B cell (primary cell): ENCODE results near the gene NOSTRIN. TPM values are rescaled to one million over a fixed set of nuclear protein-coding genes. Genes with fewer than 3 reads are reported as not detected.

Experiments used
- ATAC-seq: fragments of 200-7000 bp; cut with Tn5 transposase; one replicate; pipeline ENCODE4 v1.10.0; 2021; ENCODE audit warnings: low read depth, mild to moderate bottlenecking, moderate number of reproducible peaks, moderate library complexity
- CTCF ChIA-PET: fragments of 350-600 bp; sonication (Branson Sonifier 250); formaldehyde crosslinking; loops from one replicate; lab custom pipeline; 2021; ENCODE audit warnings: antibody characterized with exemption, inconsistent platforms; lab: Charles Lee
- POLR2A ChIA-PET: fragments of 350-600 bp; sonication (Branson Sonifier 250); formaldehyde crosslinking; loops from one replicate; lab custom pipeline; 2021; ENCODE audit warnings: antibody characterized with exemption; lab: Charles Lee
- DNase-seq: peaks from one replicate; pipeline ENCODE4 v3.0.0; 2013
- H2AFZ ChIP-seq: 2 replicates; pipeline ENCODE4 v1.6.1; 2012; ENCODE audit warnings: mild to moderate bottlenecking, low read depth, low read length; ENCODE audit not compliant: insufficient read depth, poor library complexity, severe bottlenecking
- H3K27ac ChIP-seq, 2 donors: 1 replicate in 1 of 2; 2 replicates in 1 of 2; pipeline ENCODE4 v1.5.1; 2012 to 2013; ENCODE audit warnings: low read length in 2 of 2, mild to moderate bottlenecking in 2 of 2, moderate library complexity in 1 of 2
- H3K27me3 ChIP-seq, 4 experiments: fragments of 200-600 bp in 1 of 4; sonication (generic) in 1 of 4; replicated peaks in 1 of 4; 1 replicate in 2 of 4; 2 replicates in 2 of 4; pipeline versions ENCODE4 v1.6.1 to v1.7.0; 2013 to 2016; ENCODE audit warnings: low read length in 3 of 4, mild to moderate bottlenecking in 2 of 4, mixed read lengths in 1 of 4, moderate library complexity in 1 of 4; ENCODE audit not compliant: insufficient read depth in 4 of 4, control insufficient read depth in 3 of 4; ENCODE audit errors: control extremely low read depth in 1 of 4
- H3K36me3 ChIP-seq, 2 experiments: replicated peaks in 1 of 2; 1 replicate in 1 of 2; 2 replicates in 1 of 2; pipeline versions ENCODE4 v1.6.1 to v1.7.1; 2013; ENCODE audit warnings: low read length in 1 of 2; ENCODE audit not compliant: insufficient read depth in 2 of 2, control insufficient read depth in 1 of 2; ENCODE audit errors: control extremely low read depth in 1 of 2, extremely low read depth in 1 of 2
- H3K4me1 ChIP-seq, 2 donors: fragments of 200-600 bp in 1 of 2; sonication (generic) in 1 of 2; 1 replicate in 1 of 2; 2 replicates in 1 of 2; pipeline versions ENCODE4 v1.5.1 to v1.6.1; 2013 to 2017; ENCODE audit warnings: low read length in 2 of 2; ENCODE audit not compliant: control insufficient read depth in 2 of 2, insufficient read depth in 2 of 2
- H3K4me2 ChIP-seq: replicated peaks from 2 replicates; pipeline ENCODE3; 2012; ENCODE audit warnings: mild to moderate bottlenecking, low read depth, low read length; ENCODE audit not compliant: poor library complexity, severe bottlenecking
- H3K4me3 ChIP-seq, 5 experiments: fragments of 200-600 bp in 1 of 5; sonication (generic) in 1 of 5; 1 replicate in 3 of 5; 2 replicates in 2 of 5; pipeline versions ENCODE4 v1.5.1 to v1.7.0; 2011 to 2016; ENCODE audit warnings: low read length in 4 of 5, mild to moderate bottlenecking in 4 of 5, low read depth in 2 of 5, control low read depth in 1 of 5, moderate library complexity in 1 of 5; ENCODE audit not compliant: insufficient read depth in 1 of 5; ENCODE audit errors: control extremely low read depth in 1 of 5, extremely low read depth in 1 of 5
- H3K79me2 ChIP-seq: fragments of 200-600 bp; sonication (generic); one replicate; pipeline ENCODE4 v1.6.0; 2016; ENCODE audit warnings: low read length; ENCODE audit not compliant: control insufficient read depth, insufficient read depth
- H3K9ac ChIP-seq: fragments of 200-600 bp; sonication (generic); 2 replicates; pipeline ENCODE4 v1.6.1; 2017; ENCODE audit warnings: mild to moderate bottlenecking, low read length, moderate library complexity
- H3K9me3 ChIP-seq, 3 donors: one replicate each; pipeline versions ENCODE4 v1.6.1 to v1.7.1; 2013; ENCODE audit warnings: low read length in 2 of 3; ENCODE audit not compliant: control insufficient read depth in 2 of 3, insufficient read depth in 1 of 3; ENCODE audit errors: control extremely low read depth in 1 of 3
- H4K20me1 ChIP-seq: 2 replicates; pipeline ENCODE4 v1.6.0; 2012; ENCODE audit warnings: mild to moderate bottlenecking, low read length; ENCODE audit not compliant: insufficient read depth, control insufficient read depth, poor library complexity, severe bottlenecking
- H3K27ac Mint-ChIP-seq: one replicate; pipeline ENCODE4 v1.8.0; 2021; ENCODE audit warnings: mixed read lengths
- H3K27me3 Mint-ChIP-seq: one replicate; pipeline ENCODE4 v1.8.0; 2021; ENCODE audit warnings: mixed read lengths
- H3K4me1 Mint-ChIP-seq: one replicate; pipeline ENCODE4 v1.8.0; 2021; ENCODE audit warnings: mixed read lengths
- H3K4me3 Mint-ChIP-seq: one replicate; pipeline ENCODE4 v1.8.0; 2021; ENCODE audit warnings: mixed read lengths
- H3K9me3 Mint-ChIP-seq: one replicate; pipeline ENCODE4 v1.8.0; 2022; ENCODE audit warnings: mixed read lengths; ENCODE audit not compliant: insufficient read depth
- CTCF ChIP-seq: fragments of 200-600 bp; IDR thresholded peaks from one replicate; pipeline ENCODE4 v1.8.0; 2022; ENCODE audit warnings: antibody characterized with exemption, mild to moderate bottlenecking
- EZH2 ChIP-seq: IDR thresholded peaks from 2 replicates; pipeline ENCODE4 v1.6.1; 2012; ENCODE audit warnings: borderline replicate concordance, low read depth, mild to moderate bottlenecking, moderate library complexity, low read length; ENCODE audit not compliant: insufficient read depth, poor library complexity, severe bottlenecking
- WGBS: methylation state at CpG from one replicate; pipeline ENCODE4 v1.1.5; 2013; ENCODE audit warnings: missing lambda C conversion rate; ENCODE audit not compliant: insufficient coverage; 5-methylcytosine and 5-hydroxymethylcytosine counted together
- intact Hi-C: fragments of 100-400 bp; cut with micrococcal nuclease; formaldehyde crosslinking; loops from one replicate; pipeline ENCODE4 v1.10.0; 2022
- polyA plus RNA-seq: library from polyadenylated mRNA; depleted of rRNA; stranded (reverse); fragments of >200 nt; gene quantifications from 2 replicates; pipeline ENCODE4 v1.2.3, GENCODE V29; 2012
- total RNA-seq, 2 donors: library from RNA; stranded (reverse); fragments of 120-200 nt in 1 of 2; gene quantifications; 1 replicate in 1 of 2; 2 replicates in 1 of 2; pipeline versions ENCODE4 v1.2.3 to v1.2.4, GENCODE V29; 2013 to 2022

Gene NOSTRIN
- total and polyA plus RNA-seq, 2 donors (not counting 1 experiment from before 2014, with no cell fraction given): not detected

- no peaks in the 10 kb centered on the region for H3K4me1 Mint-ChIP-seq
- no peak overlapping the region for H3K4me2 ChIP-seq
Observed at GRCh38 chr2:168770796-168771195, 31.6 kb upstream of the NOSTRIN start.

GRCh38 chr2:168772704-168773103 is 29.7 kb upstream of the NOSTRIN start:
- DNase-seq (no peak), ATAC-seq (no peak)
- POLR2A ChIA-PET: no interaction called here
- Mint-ChIP-seq H3K9me3 (peaks cover 2% of the 10 kb centered on the region), H3K4me3 (no peak overlapping the region), H3K27ac (no peak overlapping the region), H3K4me1 (no peaks in the 10 kb centered on the region), H3K27me3 (no peaks in the 10 kb centered on the region)
- no CpG with 5 or more reads among the region's 1 CpG for WGBS
- Histone ChIP-seq H3K4me2 (no peak overlapping the region), H3K9ac (no peak overlapping the region), H3K36me3 (no peaks in the 10 kb centered on the region), H3K9me3 (peaks cover 0 to 3% (median 0%) of the 10 kb centered on the region in 3 donors), H3K27me3 (no peaks in the 10 kb centered on the region), H3K4me3 (no peak overlapping the region), H2AFZ (no peak overlapping the region), H3K27ac (no peak overlapping the region), H4K20me1 (no peaks in the 10 kb centered on the region), H3K79me2 (no peaks in the 10 kb centered on the region), H3K4me1 (no peaks in the 10 kb centered on the region)
- intact Hi-C loops: no loop called here
- CTCF ChIA-PET: interaction anchor here (1.0 kb wide), 1 partner anchor 13 kb away, joined by 3 read pairs; no protein-coding TSS in a partner anchor
- no peak for TF ChIP-seq CTCF
- no peak for TF ChIP-seq EZH2

More at GRCh38 chr2:168770796-168771195, 31.6 kb upstream of the NOSTRIN start:
- Histone ChIP-seq H3K4me1 (no peaks in the 10 kb centered on the region), H3K9me3 (peaks cover 0 to 3% (median 0%) of the 10 kb centered on the region in 3 donors), H3K4me3 (no peak overlapping the region), H3K36me3 (peaks cover 0 to 3% of the 10 kb centered on the region in 2 experiments), H3K27ac (no peak overlapping the region), H2AFZ (no peak overlapping the region), H3K9ac (no peak overlapping the region), H3K27me3 (no peaks in the 10 kb centered on the region), H3K79me2 (no peaks in the 10 kb centered on the region), H4K20me1 (no peaks in the 10 kb centered on the region)
- Mint-ChIP-seq H3K9me3 (peaks cover under 1% of the 10 kb centered on the region), H3K27me3 (no peaks in the 10 kb centered on the region), H3K4me3 (no peak overlapping the region), H3K27ac (no peak overlapping the region)
- WGBS: no CpG with 5 or more reads among the region's 2 CpGs
- POLR2A ChIA-PET: no interaction called here
- no peak for DNase-seq
- CTCF ChIA-PET: no interaction called here
- intact Hi-C loops: no loop called here
- ATAC-seq: no peak
- TF ChIP-seq CTCF: no peak
- no peak for TF ChIP-seq EZH2
